GM21423 (cell line): ENCODE data around the gene DCUN1D4.
A peak's percentile ranks its signal among the peaks of the same experiment; 100 is the strongest.
"Not testable (repeated sequence)": the region's sequence is repeated elsewhere in the genome, so short reads cannot be mapped to it uniquely, and the experiment has no call there.

Experiments used
- ATAC-seq: cut with Tn5 transposase; IDR thresholded peaks from one replicate; pipeline ENCODE4 v1.9.1; 2021; ENCODE audit warnings: mild to moderate bottlenecking, moderate library complexity; ENCODE audit not compliant: unreplicated experiment

DCUN1D4 gene

DNA sequence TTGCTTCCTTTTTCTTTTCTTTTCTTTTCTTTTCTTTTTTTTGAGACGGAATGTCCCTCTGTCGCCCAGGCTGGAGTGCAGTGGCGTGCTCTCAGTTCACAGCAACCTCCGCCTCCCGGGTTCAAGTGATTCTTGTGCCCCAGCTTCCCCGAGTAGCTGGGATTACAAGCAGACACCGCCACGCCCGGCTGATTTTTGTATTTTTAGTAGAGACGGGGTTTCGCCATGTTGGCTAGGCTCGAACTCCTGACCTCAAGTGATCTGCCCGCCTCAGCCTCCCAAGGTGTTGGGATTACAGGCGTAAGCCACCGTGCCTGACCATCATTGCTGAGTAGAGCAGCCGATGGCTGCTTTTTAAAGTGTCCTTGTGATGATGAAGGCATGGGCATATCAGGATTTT lies 50.4 kb downstream of the DCUN1D4 start:
- ATAC-seq, result not testable (repeated sequence)

DNA sequence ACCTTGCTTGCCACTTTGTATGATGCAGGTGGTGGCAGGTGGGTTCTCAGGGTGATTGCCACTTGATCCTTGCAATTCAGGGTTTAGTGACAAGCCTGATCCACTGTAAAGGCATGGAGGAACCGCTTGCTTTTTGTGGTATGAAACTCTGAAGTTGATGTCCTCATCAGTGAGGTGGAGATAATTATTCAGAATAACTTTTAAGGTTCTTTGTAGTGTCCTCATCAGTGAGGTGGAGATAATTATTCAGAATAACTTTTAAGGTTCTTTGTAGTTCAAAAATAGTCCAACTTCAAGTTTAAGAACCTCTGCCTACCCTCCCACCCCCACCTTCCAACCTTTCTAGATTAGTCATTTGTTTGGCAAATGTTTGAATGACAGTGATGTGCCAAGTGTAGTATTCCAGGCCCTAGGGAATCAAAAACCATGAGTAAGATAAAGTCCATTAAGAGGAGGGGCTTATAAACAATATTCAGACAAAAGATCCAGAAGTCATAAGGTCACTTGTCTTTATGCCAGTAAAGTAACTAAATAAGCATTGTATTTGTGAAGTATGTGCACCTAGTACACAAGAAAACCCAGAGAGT lies 51.2 kb downstream of the DCUN1D4 start:
- ATAC-seq, result no peak

DNA sequence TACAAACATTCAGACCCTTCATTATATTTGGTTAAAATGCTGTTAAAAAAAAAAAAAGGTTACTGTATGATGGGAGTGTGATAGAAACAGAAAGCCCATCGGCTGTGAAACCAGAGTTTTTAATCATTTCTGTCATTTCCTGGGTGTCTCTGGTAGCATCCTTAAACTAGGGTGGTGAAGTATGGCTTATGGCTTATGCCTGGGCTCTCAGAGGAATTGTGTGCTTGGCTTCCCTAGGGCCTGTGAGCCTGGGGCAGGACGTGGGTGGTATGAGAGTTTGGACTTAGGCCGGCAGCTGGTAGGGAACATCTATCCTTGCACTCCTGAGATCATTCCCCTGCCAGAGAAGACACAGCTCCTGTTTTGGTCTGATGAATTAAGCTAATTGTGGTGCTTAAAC lies 52.2 kb downstream of the DCUN1D4 start:
- ATAC-seq, result peak; percentile 68

DNA sequence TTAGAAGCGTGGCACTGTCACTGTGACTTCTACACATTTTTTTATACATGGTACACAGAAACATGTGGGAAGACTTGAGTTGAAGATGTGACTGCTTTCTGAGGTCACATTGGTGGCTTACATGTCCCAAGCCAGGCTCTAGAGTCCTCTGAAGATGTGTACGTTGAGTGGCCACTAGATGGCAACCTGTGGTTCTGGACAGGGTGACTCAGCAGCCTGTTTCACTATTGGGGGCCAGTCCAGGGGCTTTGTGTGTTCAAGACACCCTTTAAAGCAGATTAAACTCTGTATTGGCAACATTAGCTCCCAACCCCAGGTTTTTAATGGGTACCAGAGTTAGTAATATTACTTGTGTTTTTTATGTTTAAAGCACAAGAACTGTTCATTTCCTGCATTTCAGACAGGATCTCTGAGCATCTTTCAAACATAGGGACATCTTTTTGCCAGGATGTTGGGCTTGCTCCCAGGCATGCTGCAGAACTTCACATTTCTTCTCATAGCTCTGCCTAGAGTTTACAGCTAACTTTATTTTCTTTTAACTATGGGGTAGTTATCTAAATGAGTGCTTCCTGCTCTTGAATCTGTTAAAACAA lies 53.0 kb downstream of the DCUN1D4 start:
- peak; percentile 95 for ATAC-seq

DNA sequence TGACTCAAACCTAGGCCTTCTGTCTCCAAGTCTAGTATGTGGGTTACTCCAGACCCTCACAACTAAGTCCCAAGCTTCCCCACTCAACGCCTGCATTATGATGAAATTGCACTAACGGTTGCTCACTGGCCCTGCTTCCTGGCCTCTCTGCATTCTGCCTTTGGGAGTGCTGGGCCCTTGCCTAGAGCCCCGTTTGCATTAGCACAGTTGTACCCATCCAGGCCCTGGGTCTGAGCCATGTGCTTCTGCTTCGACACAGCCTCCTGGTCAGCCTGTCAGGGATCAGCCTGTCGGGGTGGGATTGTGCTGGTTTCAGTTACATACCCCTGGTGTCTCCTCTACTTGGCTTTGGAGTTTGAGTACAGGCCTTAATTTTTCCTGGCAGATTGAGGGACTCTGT lies 58.4 kb downstream of the DCUN1D4 start:
- ATAC-seq, result no peak

DNA sequence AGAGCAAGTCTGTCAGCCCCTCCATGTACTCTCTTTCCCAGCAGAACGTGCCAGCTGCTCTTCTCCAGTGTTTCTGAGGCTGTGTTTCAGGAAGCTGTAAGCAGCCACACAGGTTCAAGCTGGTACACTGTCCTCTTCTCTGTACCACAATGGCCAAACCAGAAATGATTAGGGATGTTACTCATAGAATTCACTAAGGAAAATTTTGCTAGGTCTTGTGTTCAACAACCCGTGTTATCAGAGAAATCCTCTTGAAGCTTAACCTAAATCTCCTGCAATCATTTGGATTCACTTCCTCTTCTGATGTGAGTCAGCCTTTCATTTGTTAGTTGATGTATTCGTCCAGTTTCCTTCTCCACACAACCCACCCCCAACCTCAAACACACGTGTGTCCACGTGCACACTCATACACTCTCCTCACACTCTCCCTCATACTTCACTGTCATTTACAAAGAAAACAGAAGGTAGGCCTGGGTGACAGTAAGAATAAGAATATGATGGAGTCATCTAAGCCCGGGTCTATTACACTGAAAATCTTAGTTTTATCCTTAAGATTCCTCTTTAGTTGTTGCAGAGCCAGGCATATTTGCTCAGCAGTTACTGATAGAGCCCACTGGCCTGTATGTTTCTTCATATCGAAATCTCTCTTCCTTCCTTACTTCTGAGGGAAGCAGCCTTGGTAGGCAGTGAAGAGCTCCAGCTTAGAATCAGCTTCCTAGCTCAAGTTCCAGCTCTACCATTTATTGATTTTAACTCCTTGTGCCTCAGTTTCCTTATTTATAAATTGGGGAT lies 63.4 kb downstream of the DCUN1D4 start:
- peak; percentile 99 for ATAC-seq

DNA sequence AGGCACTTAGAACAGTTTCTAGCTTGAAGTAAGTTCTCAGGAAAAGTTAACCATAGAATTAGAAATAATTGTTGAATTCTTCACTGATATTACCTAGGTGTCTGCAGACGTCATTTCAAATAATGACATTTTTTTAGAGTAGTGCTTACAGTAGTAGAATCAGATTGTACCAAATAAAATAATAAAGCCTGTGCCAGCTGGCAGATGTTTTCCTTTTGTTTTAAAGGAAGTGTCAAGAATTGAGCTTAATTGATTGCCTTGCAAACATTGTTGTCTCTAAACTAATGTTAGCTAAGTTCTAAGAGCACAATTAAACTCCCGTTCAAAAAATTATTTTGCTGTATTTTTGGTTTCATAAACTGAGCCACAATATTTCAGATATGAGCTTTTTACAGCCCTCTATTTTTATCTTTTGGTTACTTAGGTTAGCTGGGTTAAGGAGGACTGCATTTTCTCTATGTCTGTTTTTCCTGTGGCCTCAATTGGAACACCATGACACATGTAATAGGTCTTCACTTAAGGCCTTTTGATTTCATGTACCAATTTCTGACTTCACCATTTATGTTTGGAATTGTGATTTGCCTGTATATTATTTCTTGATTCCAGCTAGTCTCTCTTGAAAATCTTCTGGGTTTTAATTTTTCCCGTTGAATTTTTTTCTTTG lies 64.2 kb downstream of the DCUN1D4 start:
- ATAC-seq, result no peak

DNA sequence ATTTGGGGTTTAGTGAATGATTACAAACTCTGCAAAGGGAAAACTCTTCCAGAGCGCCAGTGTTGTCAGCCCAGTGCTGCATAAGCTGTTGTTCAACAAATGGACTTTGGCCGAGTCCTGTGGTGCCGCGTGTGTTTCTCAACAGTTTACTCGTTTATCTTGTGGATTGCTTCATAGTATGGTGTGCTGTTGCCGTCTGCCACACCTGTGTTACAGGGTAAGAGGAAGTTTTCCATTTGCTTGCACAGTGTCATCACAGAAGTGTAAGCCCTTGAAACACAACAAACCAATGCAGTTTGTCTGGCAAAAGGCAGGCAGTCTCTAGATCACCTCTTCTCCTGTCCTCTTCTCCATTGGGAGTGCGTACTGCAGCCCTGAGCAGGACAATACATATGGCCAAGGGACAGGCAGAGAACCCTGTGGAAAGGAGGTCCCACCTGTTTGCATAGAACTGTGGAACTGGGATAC lies 66.3 kb downstream of the DCUN1D4 start:
- ATAC-seq, result no peak

DNA sequence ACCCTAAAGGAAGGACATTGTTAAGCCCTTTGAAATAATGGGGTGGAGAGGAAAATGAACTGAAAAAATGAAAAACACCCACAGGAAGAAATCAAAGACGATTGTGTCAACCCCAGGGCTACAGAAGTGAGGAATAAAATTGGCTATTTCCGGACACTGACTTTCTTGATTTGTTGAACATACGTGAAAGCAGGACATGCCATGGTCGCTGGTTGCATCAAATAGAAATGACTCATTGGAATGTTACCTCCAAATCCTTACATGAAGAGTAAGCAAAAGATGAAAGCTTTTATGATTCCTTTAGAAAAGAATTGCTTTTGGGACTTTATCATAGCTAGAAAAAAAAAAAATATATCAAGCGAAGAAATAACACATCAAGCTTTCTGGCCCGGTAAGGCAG lies 75.3 kb downstream of the DCUN1D4 start:
- no peak for ATAC-seq

DNA sequence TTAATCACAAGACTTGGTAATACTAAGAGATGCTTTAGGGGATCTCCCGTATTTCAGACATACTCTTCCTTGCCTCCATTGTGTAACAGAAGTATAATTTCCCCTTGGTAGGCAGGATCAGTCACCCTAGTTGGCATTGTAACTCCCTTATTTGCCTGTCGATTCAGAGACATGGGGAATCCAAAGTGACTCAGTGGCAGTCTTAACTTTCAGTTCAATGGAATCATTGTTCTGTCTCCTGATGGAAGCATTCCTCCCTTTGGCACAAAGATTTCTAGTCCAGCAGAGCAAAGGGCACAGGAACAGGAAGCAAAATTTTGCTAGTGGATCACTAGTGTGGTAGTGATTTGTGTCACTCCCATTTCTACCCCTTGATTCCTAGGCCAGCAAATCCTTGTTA lies 80.4 kb downstream of the DCUN1D4 start:
- ATAC-seq, result no peak

DNA sequence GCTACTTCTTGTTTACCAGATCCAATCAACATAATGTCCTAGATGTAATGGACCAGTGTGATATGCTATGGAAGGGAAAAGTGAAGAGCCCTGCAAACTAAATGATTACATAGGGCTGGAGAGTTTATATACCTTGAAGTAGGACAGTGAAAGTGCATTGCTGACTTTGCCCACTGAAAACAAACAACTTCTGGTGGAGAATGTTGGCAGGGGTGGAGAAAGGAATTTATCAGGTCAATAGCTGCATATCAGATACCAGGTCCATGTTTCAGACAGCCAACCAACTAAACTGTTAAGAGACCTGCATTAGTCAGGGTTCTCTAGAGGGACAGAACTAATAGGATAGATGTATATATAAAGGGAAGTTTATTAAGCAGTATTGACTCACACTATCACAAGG lies 82.4 kb downstream of the DCUN1D4 start:
- no peak for ATAC-seq

DNA sequence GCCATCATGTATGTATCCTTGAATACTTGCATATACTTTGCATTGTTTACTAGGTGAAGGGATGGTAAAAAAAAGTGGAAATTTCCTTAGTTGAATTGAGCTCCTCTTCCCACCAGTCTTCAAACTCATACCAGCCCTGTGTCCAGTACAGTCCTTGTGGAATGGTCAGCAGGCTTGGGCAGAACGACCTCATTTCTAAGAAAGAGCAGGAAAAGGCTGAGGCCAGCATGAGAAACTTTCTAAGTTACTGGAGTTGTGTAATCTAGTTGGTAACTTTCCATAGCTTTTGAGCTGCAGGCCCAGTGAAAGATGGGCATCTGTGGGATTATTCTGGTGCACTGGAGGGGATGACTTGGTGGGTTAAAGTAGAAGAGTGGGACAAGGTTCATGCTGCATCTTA lies 87.6 kb downstream of the DCUN1D4 start:
- no peak for ATAC-seq

DNA sequence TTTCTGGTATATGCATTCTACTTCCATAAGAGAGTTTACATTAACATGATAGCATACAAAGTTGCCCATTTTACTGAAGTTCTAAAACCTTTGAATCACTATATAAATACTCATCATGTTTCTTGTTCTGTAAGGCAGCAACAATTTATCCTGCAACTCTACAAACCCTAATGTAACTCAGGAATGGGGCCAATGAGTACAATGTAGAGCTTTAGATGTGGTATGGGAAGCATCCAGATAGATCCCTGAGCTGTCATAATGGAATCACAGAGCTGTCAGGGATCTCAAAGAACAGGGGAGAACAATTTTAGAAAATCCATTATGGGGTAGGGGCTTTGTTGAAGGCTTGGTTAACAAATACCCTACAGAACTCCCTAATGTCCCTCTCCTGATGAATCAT lies 88.5 kb downstream of the DCUN1D4 start:
- ATAC-seq, result no peak

DNA sequence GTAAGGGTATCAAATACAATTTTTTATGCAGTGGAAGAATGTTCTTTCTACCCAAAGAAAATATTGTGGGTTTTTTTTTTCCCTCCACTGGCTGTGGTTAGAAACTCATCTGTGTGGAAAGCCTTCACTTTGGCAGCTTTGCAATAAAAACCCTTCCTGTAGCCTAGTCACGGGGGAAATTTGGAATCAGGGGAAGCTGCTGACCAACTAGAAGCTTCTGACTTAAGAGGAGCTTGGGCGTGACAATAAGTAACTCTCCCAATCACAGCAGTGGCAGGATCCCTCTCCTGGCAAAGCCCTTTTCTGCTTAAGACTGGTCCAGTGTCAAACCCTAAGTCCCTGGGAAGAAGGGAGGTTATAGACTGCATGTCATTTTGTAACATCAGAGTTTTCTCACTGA lies 89.3 kb downstream of the DCUN1D4 start:
- no peak for ATAC-seq

DNA sequence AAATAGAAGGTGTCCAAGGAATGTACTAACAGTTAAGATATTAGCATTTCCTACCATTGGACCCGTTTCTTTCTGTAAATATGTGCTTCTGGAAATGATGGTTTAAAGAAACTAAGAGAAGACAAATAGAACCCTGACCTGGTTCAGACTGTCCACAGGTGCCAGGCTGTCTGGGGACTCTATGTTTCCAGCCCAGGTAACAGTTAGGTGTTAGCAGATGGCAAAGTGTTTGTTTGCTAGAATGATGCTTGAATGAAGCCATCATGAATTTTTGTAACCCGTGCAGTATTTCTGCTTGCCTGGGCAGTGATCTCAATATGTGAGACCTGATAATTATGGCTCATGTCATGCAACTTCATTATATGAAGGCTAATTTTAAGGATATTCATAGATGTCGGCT lies 89.7 kb downstream of the DCUN1D4 start:
- ATAC-seq, result no peak

DNA sequence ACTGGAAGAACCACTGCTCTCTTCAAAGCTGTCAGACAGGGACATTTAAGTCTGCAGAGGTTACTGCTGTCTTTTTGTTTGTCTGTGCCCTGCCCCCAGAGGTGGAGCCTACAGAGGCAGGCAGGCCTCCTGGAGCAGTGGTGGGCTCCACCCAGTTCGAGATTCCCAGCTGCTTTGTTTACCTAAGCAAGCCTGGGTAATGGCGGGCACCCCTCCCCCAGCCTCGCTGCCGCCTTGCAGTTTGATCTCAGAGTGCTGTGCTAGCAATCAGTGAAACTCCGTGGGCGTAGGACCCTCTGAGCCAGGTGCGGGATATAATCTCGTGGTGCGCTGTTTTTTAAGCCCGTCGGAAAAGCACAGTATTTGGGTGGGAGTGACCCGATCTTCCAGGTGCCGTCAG lies 97.5 kb downstream of the DCUN1D4 start:
- ATAC-seq, result not testable (repeated sequence)

DNA sequence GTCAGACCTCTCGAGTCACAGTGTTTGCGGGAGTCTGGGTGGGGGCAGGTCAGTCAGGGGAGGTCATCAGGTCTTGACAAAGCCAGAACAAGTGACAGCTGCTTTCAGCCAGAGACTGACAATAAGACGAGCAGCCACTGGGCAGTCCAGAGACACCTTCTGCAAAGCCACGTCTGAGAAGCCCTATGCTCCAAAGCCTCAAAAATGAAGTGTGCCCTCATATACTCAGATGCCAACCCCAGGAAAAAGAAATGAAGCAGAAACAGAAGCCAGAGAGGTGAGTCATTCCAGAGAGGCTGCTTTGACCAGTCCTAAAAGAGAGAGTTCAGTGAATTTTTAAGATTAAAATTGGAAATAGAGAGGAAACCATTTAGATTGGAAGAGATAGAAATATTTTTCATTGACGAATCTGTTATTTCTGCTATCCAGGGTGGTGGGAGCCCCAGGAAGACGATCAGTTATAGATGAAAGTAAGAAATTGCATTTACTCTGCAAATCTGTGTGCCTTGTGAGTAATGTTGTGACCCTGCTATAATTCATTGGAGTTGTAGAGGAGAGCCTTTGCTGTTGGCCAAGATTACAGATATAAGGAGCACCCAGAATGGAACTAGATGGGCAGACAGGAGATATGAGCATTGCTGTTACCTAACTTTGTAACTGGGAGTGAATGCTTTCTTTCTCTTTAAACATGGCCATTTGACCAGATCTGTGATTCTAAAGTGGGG lies 99.3 kb downstream of the DCUN1D4 start:
- ATAC-seq, result no peak

DNA sequence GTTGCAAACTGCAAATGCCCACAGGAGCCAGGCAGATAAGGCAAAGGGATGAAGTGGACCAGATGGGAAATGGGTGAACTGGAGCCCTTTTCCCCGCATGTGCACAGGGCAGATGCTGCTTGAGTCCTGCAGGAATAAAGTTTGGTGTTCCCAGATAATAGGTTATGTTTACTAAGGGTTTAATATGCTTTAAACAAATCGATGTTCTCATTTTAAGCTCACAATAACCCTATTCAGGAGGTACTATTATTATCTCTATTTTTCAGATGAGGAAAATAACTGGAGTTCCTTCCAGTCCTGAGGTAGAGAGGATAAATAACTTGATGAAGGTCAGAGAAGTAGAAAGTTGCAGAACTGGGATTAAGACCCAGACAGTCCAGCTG lies 99.9 kb downstream of the DCUN1D4 start:
- ATAC-seq, result no peak

DNA sequence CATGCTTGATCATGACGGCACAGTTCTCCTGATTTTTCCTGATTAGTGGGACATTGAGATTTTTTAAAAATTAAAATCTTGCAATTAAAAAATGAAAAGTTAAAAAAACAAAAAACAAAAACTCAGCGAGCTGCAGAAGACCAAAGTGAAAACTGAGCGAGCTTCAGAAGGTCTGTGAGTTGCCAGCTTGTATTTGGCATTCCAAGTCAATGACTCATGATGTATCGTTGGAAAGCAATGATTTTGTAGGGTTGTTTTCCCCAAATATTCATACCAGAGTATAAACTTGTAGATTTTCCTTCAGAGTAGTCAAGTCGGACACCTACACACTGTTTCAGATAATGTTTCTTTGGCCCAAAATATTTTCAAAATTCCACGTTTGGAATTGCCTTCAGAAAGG lies 100.3 kb downstream of the DCUN1D4 start:
- ATAC-seq, result no peak

DNA sequence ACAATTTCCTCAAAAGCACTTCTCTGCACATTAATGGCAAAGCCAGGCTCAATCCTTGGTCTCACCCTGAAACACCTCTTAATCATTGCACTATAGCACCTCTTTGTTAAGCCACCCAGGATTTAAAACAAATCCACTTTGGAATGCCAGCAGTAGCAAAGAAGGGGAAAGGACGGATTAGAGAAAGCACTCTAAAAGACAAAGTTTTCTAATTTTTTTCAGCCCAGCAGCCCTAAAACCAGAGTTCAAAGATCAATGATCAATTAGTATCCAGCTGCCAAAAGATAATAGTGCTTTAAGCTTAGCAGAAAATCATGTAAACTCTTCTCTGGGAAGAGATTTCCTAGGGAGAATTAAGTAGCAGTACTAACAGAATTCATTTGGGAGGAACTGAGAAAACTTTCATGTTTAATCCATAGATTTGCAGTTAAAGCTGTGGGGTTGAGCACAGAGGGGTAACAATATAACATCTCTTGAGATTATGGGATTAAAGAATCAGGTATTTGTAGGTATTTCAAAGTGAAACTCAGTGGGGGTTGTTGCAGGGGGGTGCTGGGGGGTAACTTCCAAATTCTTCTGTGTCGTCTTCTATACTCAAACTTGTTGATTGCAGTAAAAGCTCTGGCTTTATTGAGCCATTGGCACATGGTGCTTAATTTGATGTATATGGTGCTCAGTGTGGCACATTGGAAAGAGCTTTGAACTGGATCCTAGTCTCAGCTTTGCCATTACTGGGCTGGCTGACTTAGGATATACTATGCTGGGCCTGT lies 115.4 kb downstream of the DCUN1D4 start:
- ATAC-seq, result no peak
